ENCODE data around the gene CCDC63.

The CCDC63 gene

DNA sequence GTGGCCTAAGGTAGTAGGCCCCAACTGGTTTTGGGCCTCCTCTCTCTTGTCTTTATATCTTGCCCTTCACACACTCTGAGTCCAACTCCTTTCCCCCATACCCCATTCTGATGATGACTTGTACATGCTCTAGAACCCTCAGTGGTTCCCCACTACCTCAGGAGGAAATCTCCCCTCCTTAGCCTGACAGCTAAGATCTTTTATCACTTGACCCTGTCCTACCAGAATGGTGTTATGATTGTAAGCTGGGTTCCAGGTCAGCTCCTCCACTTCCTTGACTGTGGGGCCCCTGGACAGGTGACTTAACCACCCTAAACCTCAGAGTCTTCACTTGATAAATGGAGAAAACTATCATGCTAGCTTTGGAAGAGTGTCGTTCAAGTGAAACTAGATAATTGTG, 83.0 kb downstream of the CCDC63 start:
- H3K27ac ChIP-seq (ENCODE audit: insufficient read depth, low read depth, low read length, poor library complexity, severe bottlenecking) = no peak overlapping the region
- peaks cover 11% of the 10 kb centered on the region for H3K27me3 ChIP-seq (ENCODE audit: control insufficient read depth, insufficient read depth, low read length, poor library complexity, severe bottlenecking)
- no peaks in the 10 kb centered on the region for H3K9me3 ChIP-seq (ENCODE audit: control insufficient read depth, low read length)
- 95 to 96% methylated on average over 1 of the region's 1 CpG for WGBS, 2 experiments
- peaks cover 4% of the 10 kb centered on the region for H3K4me1 ChIP-seq (ENCODE audit: control insufficient read depth, insufficient read depth, low read length)
- no peaks in the 10 kb centered on the region for H3K36me3 ChIP-seq (ENCODE audit: control insufficient read depth, insufficient read depth, low read length)
- H3K4me3 ChIP-seq (ENCODE audit: insufficient read depth, low read depth, low read length) = no peak overlapping the region

DNA sequence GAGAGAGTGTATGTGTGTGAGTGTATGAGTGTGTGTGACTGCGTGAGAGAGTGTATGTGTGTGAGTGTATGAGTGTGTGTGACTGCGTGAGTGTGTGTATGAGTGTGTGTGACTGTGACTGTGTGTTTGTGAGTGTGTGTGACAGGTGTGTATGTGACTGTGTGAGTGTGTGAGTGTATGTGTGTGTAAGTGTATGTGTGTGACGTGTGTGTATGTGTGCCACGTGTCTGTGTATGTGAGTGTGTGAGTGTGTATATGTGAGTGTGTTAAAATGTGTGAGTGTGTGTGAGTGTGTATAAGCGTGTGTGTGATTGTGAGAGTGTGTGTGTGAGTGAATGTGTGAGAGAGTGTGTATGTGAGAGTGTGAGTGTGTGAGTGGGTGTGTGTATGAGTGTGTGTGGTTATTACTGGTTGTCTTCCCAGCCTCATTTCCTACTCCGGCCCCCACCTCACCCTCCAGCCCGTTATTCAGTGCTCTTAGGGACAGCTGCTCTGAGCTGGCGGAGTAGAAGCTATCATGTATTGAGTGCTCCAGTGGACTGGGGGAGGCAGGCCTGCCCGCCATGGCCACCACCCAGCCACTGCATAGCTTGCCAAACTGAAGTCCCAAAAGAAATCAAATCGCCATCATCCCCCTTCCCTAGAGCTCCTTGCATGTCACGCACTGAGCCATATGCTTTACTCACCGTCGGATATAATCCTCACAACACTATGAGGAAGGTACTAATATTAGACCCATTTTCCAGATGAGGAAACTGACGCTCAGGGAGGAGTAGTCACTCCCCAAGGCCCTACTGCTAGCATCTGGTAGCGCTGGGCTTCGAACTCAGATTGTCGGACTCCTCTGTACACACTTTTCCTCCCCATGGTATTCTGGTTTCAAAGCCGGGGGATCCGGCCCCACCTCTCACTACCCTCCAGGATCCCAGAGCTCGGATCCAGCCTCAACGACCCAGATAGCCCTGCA, 83.8 kb downstream of the CCDC63 start:
- no peaks in the 10 kb centered on the region for H3K9me3 ChIP-seq (ENCODE audit: control insufficient read depth, low read length)
- peaks cover 16% of the 10 kb centered on the region for H3K27me3 ChIP-seq (ENCODE audit: control insufficient read depth, insufficient read depth, low read length, poor library complexity, severe bottlenecking)
- H3K27ac ChIP-seq (ENCODE audit: insufficient read depth, low read depth, low read length, poor library complexity, severe bottlenecking) = no peak overlapping the region
- WGBS, 2 experiments = 93 to 94% methylated on average over 21 of the region's 21 CpGs
- no peak overlapping the region for H3K4me3 ChIP-seq (ENCODE audit: insufficient read depth, low read depth, low read length)
- no peaks in the 10 kb centered on the region for H3K36me3 ChIP-seq (ENCODE audit: control insufficient read depth, insufficient read depth, low read length)
- peaks cover 4% of the 10 kb centered on the region for H3K4me1 ChIP-seq (ENCODE audit: control insufficient read depth, insufficient read depth, low read length)

DNA sequence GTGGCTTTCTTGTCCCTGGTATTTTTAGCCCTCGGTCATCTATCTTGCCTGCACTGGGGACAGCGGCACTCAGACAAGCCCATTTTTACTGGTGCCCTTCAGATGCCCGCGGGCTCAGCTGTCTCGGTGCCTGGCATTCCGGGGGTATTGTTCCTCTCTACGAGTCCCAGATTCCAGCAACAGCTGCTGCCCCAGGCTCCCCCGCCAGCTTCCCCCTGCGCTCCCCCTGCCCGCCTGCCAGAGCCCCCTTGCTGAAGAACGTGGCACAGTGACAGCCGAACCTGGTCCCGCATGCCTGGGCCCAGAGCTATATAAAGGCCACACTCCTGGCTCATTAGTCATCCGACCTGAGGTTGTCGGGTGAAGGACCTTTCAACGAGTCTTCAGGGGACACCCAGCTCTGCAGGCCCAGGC, 84.5 kb downstream of the CCDC63 start:
- no peak overlapping the region for H3K27ac ChIP-seq (ENCODE audit: insufficient read depth, low read depth, low read length, poor library complexity, severe bottlenecking)
- no peaks in the 10 kb centered on the region for H3K36me3 ChIP-seq (ENCODE audit: control insufficient read depth, insufficient read depth, low read length)
- 77 to 81% methylated on average over 16 of the region's 16 CpGs for WGBS, 2 experiments
- no peak overlapping the region for H3K4me3 ChIP-seq (ENCODE audit: insufficient read depth, low read depth, low read length)
- no peaks in the 10 kb centered on the region for H3K9me3 ChIP-seq (ENCODE audit: control insufficient read depth, low read length)
- H3K27me3 ChIP-seq (ENCODE audit: control insufficient read depth, insufficient read depth, low read length, poor library complexity, severe bottlenecking) = peaks cover 23% of the 10 kb centered on the region
- peaks cover 4% of the 10 kb centered on the region for H3K4me1 ChIP-seq (ENCODE audit: control insufficient read depth, insufficient read depth, low read length)

DNA sequence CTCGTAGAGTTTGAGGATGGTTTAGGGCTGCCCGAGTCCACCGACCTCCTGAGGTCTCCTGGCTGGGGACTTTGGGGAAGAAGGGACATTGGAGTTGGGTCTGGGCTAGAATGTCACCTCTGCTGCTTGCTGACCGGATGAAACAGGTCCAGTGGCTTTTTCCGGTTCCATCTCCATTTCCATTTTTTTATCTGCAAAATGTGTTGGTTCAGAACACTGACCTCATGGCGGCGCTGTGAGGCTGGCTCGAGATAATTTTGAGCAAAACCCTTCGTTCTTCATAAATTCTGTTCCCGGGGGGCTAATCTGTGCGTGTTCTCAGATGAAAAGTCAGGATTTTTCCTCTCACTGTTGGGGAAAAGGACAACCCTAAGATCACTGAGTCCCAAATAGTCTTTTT, 85.3 kb downstream of the CCDC63 start:
- H3K27ac ChIP-seq (ENCODE audit: insufficient read depth, low read depth, low read length, poor library complexity, severe bottlenecking) = no peak overlapping the region

DNA sequence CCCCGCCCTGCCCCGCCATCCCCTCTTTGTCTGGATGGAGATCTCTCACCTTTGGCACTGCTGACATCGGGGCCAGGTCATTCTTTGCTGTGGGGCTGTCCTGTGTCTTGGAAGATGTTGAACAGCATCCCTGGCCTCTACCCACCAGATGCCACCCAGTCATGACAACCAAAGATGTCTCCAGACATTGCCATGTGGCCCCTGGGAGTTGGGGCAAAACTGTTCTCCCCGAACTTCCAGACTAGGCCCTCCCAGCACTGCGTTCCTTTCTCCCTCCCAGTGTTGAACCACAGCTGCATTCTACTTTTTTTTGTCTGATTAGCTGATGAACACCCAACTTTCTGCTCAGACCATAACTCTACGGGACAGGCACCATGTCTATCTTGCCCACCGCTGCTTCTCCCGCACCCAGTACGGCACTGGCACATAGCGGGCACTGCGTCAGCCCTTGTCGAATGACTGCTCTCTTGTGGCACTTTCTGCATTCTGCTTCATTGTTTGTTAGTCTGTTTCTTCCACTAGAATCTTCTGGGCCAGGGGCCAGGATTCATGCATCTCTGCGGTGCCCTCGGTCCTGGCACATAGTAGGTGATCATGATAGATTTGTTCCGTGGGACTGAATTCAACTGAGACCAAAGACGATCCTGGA, 86.7 kb downstream of the CCDC63 start:
- Histone ChIP-seq H3K9me3 (ENCODE audit: control insufficient read depth, low read length) (no peaks in the 10 kb centered on the region), H3K27ac (ENCODE audit: insufficient read depth, low read depth, low read length, poor library complexity, severe bottlenecking) (no peak overlapping the region), H3K27me3 (ENCODE audit: control insufficient read depth, insufficient read depth, low read length, poor library complexity, severe bottlenecking) (peaks cover 42% of the 10 kb centered on the region), H3K36me3 (ENCODE audit: control insufficient read depth, insufficient read depth, low read length) (no peaks in the 10 kb centered on the region), H3K4me1 (ENCODE audit: control insufficient read depth, insufficient read depth, low read length) (no peaks in the 10 kb centered on the region), H3K4me3 (ENCODE audit: insufficient read depth, low read depth, low read length) (no peak overlapping the region)
- WGBS, 2 experiments = 94 to 97% methylated on average over 16 of the region's 16 CpGs

More for the DNA sequence above, 85.3 kb downstream of the CCDC63 start:
- Histone ChIP-seq H3K9me3 (ENCODE audit: control insufficient read depth, low read length) (no peaks in the 10 kb centered on the region), H3K4me1 (ENCODE audit: control insufficient read depth, insufficient read depth, low read length) (peaks cover 4% of the 10 kb centered on the region), H3K4me3 (ENCODE audit: insufficient read depth, low read depth, low read length) (no peak overlapping the region), H3K36me3 (ENCODE audit: control insufficient read depth, insufficient read depth, low read length) (no peaks in the 10 kb centered on the region), H3K27me3 (ENCODE audit: control insufficient read depth, insufficient read depth, low read length, poor library complexity, severe bottlenecking) (peaks cover 30% of the 10 kb centered on the region)
- 73 to 76% methylated on average over 11 of the region's 11 CpGs for WGBS, 2 experiments

DNA sequence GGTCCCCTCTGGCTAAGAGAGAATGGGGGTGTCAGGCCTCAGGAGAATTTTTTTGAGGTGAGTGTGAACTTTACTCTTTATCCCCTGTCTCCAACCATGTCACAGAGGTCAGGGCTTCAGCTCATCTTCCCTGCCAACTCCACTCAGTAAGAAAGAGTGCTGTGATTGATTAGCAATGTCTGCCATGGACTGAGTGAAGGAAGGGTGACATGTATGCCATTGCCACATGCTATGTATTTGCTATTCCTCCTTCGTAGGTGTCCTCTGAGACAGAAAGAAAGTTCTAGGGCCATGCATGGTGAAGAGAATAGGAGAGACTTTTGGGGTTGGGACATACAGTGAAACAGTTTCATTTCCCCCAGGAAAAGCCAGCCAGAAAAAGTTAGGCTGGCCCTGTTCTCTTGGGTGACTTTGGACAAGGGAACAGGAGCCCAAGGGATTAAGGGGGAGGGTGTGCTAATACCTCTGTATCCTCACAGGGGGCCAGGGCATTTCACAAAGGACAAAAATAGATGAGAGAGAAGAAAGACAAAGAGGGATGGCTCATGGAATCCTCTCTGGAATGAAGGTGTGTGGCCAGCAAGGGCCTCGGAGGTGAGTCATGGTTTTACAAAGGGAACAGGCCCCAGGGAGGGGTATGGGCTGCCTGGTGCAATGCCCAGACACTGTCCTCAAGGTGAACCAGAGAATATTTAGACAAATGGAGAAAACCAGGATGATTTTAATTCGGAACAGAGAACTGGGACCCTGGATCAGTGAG, 87.5 kb downstream of the CCDC63 start:
- Histone ChIP-seq H3K4me3 (ENCODE audit: insufficient read depth, low read depth, low read length) (no peak overlapping the region), H3K27ac (ENCODE audit: insufficient read depth, low read depth, low read length, poor library complexity, severe bottlenecking) (no peak overlapping the region), H3K4me1 (ENCODE audit: control insufficient read depth, insufficient read depth, low read length) (no peaks in the 10 kb centered on the region), H3K9me3 (ENCODE audit: control insufficient read depth, low read length) (no peaks in the 10 kb centered on the region), H3K27me3 (ENCODE audit: control insufficient read depth, insufficient read depth, low read length, poor library complexity, severe bottlenecking) (peaks cover 50% of the 10 kb centered on the region), H3K36me3 (ENCODE audit: control insufficient read depth, insufficient read depth, low read length) (no peaks in the 10 kb centered on the region)
- 65 to 66% methylated on average over 3 of the region's 3 CpGs for WGBS, 2 experiments

DNA sequence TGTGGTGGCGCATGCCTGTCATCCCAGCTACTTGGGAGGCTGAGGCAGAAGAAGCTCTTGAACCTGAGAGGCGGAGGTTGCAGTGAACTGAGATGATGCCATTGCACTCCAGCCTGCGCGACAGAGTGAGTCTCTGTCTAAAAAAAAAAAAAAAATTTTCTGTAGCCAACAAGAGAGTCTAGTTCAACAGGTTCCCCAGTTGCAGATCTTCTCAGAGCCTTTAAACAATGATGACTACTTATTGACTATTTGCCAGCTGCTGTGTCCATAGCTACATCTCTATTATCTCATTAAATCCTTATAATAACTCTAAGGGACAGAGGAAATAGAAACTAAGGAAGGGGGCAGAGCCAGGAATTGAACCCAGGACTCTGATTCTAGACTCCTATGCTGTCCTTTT, 88.8 kb downstream of the CCDC63 start:
- H3K9me3 ChIP-seq (ENCODE audit: control insufficient read depth, low read length) = no peaks in the 10 kb centered on the region
- H3K27ac ChIP-seq (ENCODE audit: insufficient read depth, low read depth, low read length, poor library complexity, severe bottlenecking) = no peak overlapping the region
- no peak overlapping the region for H3K4me3 ChIP-seq (ENCODE audit: insufficient read depth, low read depth, low read length)
- H3K27me3 ChIP-seq (ENCODE audit: control insufficient read depth, insufficient read depth, low read length, poor library complexity, severe bottlenecking) = peaks cover 63% of the 10 kb centered on the region
- no peaks in the 10 kb centered on the region for H3K36me3 ChIP-seq (ENCODE audit: control insufficient read depth, insufficient read depth, low read length)
- H3K4me1 ChIP-seq (ENCODE audit: control insufficient read depth, insufficient read depth, low read length) = no peaks in the 10 kb centered on the region
- 95% methylated on average over 4 of the region's 4 CpGs for WGBS, 2 experiments

DNA sequence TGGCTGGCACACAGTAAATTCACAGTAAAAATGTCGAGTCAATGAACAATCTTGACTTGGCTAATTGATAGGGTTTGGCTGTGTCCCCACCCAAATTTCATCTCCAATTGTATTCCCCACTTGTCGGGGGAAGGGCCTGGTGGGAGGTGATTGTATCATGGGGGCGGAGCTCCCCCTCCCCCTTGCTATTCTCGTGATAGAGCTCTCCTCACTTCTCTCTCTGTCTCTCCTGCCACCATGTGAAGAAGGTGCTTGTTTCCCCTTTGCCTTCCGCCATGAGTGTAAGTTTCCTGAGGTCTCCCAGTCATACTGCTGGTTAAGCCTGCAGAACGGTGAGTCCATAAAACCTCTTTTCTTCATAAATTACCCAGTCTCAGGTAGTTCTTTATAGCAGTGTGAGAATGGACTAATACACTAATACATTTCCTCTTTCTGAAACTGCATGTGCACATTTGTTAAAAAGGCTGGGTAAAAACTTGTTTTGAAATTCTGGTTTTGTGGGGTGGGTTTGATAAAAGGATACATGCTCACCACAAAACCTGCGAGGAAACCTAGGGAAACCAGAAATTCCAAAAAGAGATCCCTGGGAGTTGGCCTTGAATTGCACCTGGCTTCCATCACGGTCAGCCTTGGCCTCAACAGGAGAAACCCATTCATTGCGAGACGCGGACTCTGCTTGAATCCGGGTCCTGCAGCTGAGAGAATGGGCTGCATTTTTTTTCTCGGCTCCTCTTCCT, 89.7 kb downstream of the CCDC63 start:
- H3K4me1 ChIP-seq (ENCODE audit: control insufficient read depth, insufficient read depth, low read length) = no peaks in the 10 kb centered on the region
- WGBS, 2 experiments = 9% methylated on average over 11 to 12 of the region's 13 CpGs
- peaks cover 63% of the 10 kb centered on the region for H3K27me3 ChIP-seq (ENCODE audit: control insufficient read depth, insufficient read depth, low read length, poor library complexity, severe bottlenecking)
- H3K9me3 ChIP-seq (ENCODE audit: control insufficient read depth, low read length) = no peaks in the 10 kb centered on the region
- no peak overlapping the region for H3K27ac ChIP-seq (ENCODE audit: insufficient read depth, low read depth, low read length, poor library complexity, severe bottlenecking)
- H3K4me3 ChIP-seq (ENCODE audit: insufficient read depth, low read depth, low read length) = no peak overlapping the region
- H3K36me3 ChIP-seq (ENCODE audit: control insufficient read depth, insufficient read depth, low read length) = no peaks in the 10 kb centered on the region

DNA sequence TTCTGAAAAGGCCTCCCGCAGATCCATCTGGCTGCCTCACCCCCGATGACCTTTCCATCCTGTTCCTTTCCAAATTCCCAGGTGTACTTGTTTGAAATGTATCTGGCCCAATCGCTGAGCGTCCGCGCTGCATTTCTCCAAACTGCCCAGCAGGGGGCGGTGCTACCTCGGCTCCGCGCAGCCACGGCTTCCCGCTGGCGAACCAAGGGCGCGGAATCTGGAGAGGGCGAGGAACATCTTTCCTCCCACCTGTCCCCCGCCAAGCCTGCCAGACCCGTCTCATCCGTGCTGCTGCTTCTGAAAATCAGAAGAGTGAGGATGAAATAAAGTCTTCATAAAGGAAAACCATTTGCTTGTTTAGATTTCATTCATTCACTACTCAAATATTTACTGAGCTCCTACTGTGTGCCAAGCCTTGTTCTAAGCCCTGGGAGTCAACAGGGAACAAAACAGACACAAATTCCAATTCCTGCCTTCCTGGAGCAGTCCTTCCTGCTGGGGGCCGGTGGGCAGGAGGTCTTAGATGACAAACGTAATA, 90.4 kb downstream of the CCDC63 start:
- no peaks in the 10 kb centered on the region for H3K4me1 ChIP-seq (ENCODE audit: control insufficient read depth, insufficient read depth, low read length)

More for the DNA sequence above, 90.4 kb downstream of the CCDC63 start:
- H3K36me3 ChIP-seq (ENCODE audit: control insufficient read depth, insufficient read depth, low read length) = no peaks in the 10 kb centered on the region
- H3K9me3 ChIP-seq (ENCODE audit: control insufficient read depth, low read length) = no peaks in the 10 kb centered on the region
- no peak overlapping the region for H3K27ac ChIP-seq (ENCODE audit: insufficient read depth, low read depth, low read length, poor library complexity, severe bottlenecking)
- peaks cover 63% of the 10 kb centered on the region for H3K27me3 ChIP-seq (ENCODE audit: control insufficient read depth, insufficient read depth, low read length, poor library complexity, severe bottlenecking)
- 0 to 1% methylated on average over 18 to 21 of the region's 21 CpGs for WGBS, 2 experiments
- H3K4me3 ChIP-seq (ENCODE audit: insufficient read depth, low read depth, low read length) = no peak overlapping the region

All from ectodermal cell (in vitro differentiated cells).